Lower leg skin (tissue), 4 donors: ENCODE results near the gene TLR6. TPM values are rescaled to one million over a fixed set of nuclear protein-coding genes. Genes with fewer than 3 reads are reported as not detected.
"Not testable (repeated sequence)": the region's sequence is repeated elsewhere in the genome, so short reads cannot be mapped to it uniquely, and the experiment has no call there.

Experiments used
- DNase-seq, 2 donors: peaks; one replicate each; pipeline ENCODE4 v3.0.0-alpha.2; 2019; ENCODE audit warnings: low spot score in 2 of 2
- H3K4me3 ChIP-seq: fragments of 200-600 bp; sonication (generic); 2 replicates; pipeline ENCODE4 v1.5.1; 2017; ENCODE audit warnings: mild to moderate bottlenecking, low read depth; ENCODE audit not compliant: poor library complexity, severe bottlenecking
- POLR2A ChIP-seq, 2 donors: fragments of 450-650 bp; IDR thresholded peaks; one replicate each; pipeline ENCODE4 v1.6.1; 2016 to 2017; ENCODE audit warnings: antibody characterized with exemption in 2 of 2, mild to moderate bottlenecking in 1 of 2, moderate library complexity in 1 of 2
- WGBS, 2 donors: methylation state at CpG; one replicate each; pipeline ENCODE4 v1.1.5; 2018; 5-methylcytosine and 5-hydroxymethylcytosine counted together
- intact Hi-C: fragments of 100-400 bp; cut with DNase I; formaldehyde crosslinking; loops from one replicate; pipeline ENCODE4 v1.15.0; 2023; ENCODE audit warnings: low total_unique reads
- microRNA counts, 2 donors: library from miRNA; unstranded; fragments of <30 nt; microRNA quantifications; one replicate each; lab custom pipeline; 2016
- microRNA-seq, 2 donors: library from miRNA; unstranded; fragments of <30 nt; microRNA quantifications; one replicate each; pipeline ENCODE4, GENCODE V29; 2016; ENCODE audit warnings: borderline replicate concordance in 2 of 2, borderline number of aligned reads in 1 of 2
- total RNA-seq, 4 donors: library from RNA; depleted of rRNA; stranded (reverse); fragments of >200 nt; gene quantifications; one replicate each; pipeline ENCODE4 v1.1.0, GENCODE V29; 2016
- TF ChIP-seq, protein P1 (sequence below), 3 donors: fragments of 450-650 bp; IDR thresholded peaks; one replicate each; pipeline ENCODE4 v1.5.1; 2016; ENCODE audit warnings: antibody characterized with exemption in 3 of 3, mild to moderate bottlenecking in 3 of 3, moderate library complexity in 2 of 3

Gene TLR6
- total RNA-seq, 4 donors from 2014 or later, result 1.1 to 4.0 (median 2.2) TPM

DNA sequence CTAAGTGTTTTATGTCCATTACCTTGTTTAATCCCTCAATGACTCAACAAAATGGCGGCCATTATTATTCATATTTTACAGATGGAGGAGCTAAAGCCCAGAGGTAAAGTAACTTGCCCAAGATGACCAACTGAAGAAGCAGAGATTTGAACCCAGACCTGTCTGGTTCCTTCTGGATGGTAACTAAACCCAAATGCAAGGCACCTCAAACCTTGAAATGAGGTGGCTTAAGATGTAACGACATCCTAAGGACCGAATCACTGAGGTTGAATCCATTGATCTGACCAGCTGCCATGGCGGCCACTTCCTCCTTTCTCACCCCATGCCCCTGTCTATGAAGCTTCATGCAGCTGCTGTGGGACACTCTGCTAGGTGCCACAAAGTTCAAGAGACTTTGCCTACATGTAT lies 74.8 kb downstream of the TLR6 start:
- no peak for DNase-seq
- 94 to 95% methylated on average over 4 of the region's 4 CpGs for WGBS, 2 donors
- intact Hi-C loops, result no loop called here
- H3K4me3 ChIP-seq, result no peak overlapping the region
- no peak for TF ChIP-seq POLR2A (IDR thresholded peaks at IDR 0.05)
- TF ChIP-seq, protein P1, sequence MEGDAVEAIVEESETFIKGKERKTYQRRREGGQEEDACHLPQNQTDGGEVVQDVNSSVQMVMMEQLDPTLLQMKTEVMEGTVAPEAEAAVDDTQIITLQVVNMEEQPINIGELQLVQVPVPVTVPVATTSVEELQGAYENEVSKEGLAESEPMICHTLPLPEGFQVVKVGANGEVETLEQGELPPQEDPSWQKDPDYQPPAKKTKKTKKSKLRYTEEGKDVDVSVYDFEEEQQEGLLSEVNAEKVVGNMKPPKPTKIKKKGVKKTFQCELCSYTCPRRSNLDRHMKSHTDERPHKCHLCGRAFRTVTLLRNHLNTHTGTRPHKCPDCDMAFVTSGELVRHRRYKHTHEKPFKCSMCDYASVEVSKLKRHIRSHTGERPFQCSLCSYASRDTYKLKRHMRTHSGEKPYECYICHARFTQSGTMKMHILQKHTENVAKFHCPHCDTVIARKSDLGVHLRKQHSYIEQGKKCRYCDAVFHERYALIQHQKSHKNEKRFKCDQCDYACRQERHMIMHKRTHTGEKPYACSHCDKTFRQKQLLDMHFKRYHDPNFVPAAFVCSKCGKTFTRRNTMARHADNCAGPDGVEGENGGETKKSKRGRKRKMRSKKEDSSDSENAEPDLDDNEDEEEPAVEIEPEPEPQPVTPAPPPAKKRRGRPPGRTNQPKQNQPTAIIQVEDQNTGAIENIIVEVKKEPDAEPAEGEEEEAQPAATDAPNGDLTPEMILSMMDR (IDR thresholded peaks at IDR 0.05), result no peak

DNA sequence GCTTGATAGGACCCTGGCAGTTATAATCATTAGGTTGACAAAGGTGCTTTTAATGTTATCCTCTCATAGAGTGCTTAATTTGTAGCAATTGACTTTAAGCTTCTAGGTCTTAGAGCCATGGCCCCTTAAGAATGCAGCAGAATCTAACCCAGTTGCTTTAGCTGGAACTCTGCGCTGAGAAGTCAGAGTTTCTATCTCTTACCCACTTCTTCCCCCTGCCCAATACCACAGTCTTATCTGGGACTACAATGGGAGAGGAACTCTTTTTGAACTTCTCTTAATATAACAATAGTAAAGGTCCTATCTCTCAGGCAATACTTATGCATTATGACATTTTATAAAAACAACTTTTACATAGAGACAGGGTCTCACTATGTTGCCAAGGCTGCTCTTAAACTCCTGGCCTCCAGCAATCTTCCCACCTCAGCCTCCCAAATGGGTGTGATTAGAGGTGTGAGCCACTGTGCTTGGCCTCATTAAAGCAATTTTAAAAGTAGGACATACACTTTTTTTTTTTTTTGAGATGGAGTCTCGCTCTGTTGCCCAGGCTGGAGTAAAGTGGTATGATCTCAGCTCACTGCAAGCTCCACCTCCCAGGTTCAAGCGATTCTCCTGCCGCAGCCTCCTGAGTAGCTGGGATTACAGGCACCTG lies 75.7 kb downstream of the TLR6 start:
- H3K4me3 ChIP-seq, result no peak overlapping the region
- no peak for TF ChIP-seq POLR2A (IDR thresholded peaks at IDR 0.05)
- TF ChIP-seq, protein P1 (IDR thresholded peaks at IDR 0.05), result no peak
- 91 to 96% methylated on average over 4 of the region's 4 CpGs for whole genome bisulfite sequencing, 2 donors
- no peak for DNase-seq
- intact Hi-C loops, result no loop called here

DNA sequence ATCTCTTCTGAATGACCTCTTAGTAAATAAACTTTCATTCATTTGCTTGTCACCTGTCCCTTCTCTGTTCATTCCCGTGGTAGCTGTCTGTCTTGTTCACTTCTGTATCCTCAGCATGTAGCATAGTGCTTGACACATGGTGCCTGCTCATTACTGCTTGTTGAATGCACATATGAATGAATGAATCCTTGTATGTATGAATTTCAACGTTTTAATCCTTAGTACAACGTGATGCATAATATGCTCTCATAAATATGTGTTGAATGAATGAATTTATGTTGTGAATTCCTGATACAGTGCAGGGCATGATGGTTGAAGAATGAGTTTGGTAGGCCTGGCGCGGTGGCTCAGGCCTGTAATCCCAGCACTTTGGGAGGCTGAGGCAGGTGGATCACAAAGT lies 76.8 kb downstream of the TLR6 start:
- no peak overlapping the region for H3K4me3 ChIP-seq
- WGBS, 2 donors, result 84 to 88% methylated on average over 5 of the region's 5 CpGs
- TF ChIP-seq POLR2A (IDR thresholded peaks at IDR 0.05), result no peak
- TF ChIP-seq, protein P1 (IDR thresholded peaks at IDR 0.05), result no peak
- intact Hi-C loops, result no loop called here
- DNase-seq, result no peak

DNA sequence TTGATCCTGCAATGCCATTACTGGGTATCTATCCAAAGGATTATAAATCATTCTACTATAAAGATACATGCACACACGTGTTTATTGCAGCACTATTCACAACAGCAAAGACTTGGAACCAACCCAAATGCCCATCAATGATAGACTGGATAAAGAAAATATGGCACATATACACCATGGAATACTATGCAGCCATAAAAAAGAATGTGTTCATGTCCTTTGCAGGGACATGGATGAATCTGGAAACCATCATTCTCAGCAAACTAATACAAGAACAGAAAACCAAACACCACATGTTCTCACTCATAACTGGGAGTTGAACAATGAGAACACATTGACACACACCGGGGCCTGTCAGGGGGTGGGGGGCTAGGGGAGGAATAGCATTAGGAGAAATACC lies 78.7 kb downstream of the TLR6 start:
- 73 to 76% methylated on average over 2 of the region's 2 CpGs for WGBS, 2 donors
- DNase-seq, H3K4me3 ChIP-seq, intact Hi-C loops: not testable (repeated sequence)

DNA sequence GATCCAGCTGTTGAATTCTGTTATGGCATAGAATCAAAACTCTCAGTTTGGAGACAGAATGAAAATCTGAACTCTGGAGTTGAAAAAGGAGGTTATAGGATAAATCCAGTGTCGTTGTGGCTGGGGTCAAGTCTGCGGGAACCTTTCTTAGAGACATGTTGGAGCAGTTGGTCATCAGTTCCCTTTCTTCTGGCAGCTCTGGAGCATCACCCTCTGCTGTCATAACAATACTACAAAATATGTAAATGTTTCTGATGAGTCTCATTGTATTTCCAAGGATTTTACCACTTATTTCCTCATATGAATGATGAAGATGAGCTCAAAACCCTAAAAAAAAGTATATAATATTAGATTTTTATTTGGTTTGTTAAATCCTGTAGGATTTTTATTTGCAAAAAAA lies 81.3 kb downstream of the TLR6 start:
- intact Hi-C loops, result no loop called here
- WGBS, 2 donors, result 87 to 89% methylated on average over 2 of the region's 2 CpGs
- H3K4me3 ChIP-seq, result no peak overlapping the region
- TF ChIP-seq POLR2A (IDR thresholded peaks at IDR 0.05), result no peak
- TF ChIP-seq, protein P1 (IDR thresholded peaks at IDR 0.05), result no peak
- DNase-seq, result no peak

DNA sequence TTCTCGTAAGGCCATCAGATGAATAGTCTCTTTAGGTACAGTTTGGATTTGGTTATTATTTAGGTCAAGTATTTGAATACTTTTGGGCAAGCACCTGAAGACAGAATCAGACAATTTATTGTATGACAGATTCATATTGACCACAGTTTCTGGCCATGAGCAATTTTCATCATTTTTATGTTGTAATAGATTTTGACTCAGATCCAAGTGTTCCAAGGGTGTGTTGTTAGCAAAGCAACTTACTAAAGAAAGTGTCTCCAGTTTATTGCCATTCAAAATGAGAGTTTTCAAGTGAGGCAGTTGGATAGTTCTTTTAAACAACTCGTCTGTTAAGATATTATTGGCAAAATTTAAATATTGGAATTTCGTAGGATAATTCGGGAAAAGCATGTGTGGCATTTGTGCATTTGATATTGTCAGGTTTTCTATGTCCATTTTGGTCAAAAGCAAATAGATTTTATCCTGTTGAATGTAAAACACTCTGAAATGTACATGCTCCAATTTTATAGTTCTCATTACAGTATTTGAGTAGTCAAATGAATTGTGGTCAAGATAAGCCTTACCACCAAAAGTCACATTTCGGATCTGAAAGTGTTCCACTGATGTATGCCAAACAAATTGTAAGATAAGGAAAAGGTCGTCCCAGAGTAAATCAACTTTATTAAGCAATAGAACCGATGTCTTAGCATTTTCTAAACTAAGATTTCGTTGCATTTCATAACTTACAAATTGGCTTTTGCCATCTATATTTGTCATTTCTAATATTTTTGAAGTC lies 82.2 kb downstream of the TLR6 start:
- TF ChIP-seq POLR2A (IDR thresholded peaks at IDR 0.05), result no peak
- TF ChIP-seq, protein P1 (IDR thresholded peaks at IDR 0.05), result no peak
- no peak for DNase-seq
- 66 to 74% methylated on average over 8 of the region's 8 CpGs for WGBS, 2 donors
- intact Hi-C loops, result no loop called here
- H3K4me3 ChIP-seq, result no peak overlapping the region

MicroRNAs encoded within 50 kb of the gene (microRNA counts, 767-probe panel; counts per million panel counts)
- microRNA hsa-miR-574-3p (lab: Ali Mortazavi, UCI), result 358 to 8,266 counts per million in 2 donors
- microRNA hsa-miR-574-5p (lab: Ali Mortazavi, UCI), result 358 to 7,572 counts per million in 2 donors

Small RNA genes within 50 kb of the gene (microRNA-seq; reads per million reads assigned to microRNA genes)
- gene MIR574, result 555 to 677 reads per million in 2 donors

Other genes with a start within 250 kb of the TLR6 start
- gene KLF3, start 192.6 kb downstream of the TLR6 start, total RNA-seq, result 100 to 1,000 TPM; 131 to 224 (median 142) TPM
- 1 to 10 TPM in 1 of 4 donors, under 1 TPM in 2, not detected in 1; 0.06 to 1.4 (median 0.21) TPM for gene TLR10, start 73.8 kb downstream of the TLR6 start, total RNA-seq
- 10 to 100 TPM in 2 of 4 donors, 1 to 10 TPM in 2; 4.4 to 10.9 (median 7.3) TPM for gene TLR1, start 52.0 kb downstream of the TLR6 start, total RNA-seq
- gene FAM114A1, start 11.0 kb upstream of the TLR6 start, total RNA-seq, result 10 to 100 TPM; 49.8 to 71.0 (median 54.6) TPM
- gene TMEM156, start 175.6 kb upstream of the TLR6 start, total RNA-seq, result under 1 TPM in 3 of 4 donors, not detected in 1; 0.12 to 0.52 (median 0.23) TPM
- gene KLHL5, start 205.4 kb upstream of the TLR6 start, total RNA-seq, result 10 to 100 TPM in 2 of 4 donors, 1 to 10 TPM in 2; 4.8 to 14.5 (median 11.2) TPM